NCI-H526 treated with DMSO at 0.1 percent for 48 hours (cell line): ENCODE measurements around the gene GIPC3.
"Not testable (repeated sequence)": the region's sequence is repeated elsewhere in the genome, so short reads cannot be mapped to it uniquely, and the experiment has no call there.

Experiments
- DNase-seq: peaks from one replicate; lab custom pipeline; 2025; lab: John Stamatoyannopoulos, UW

GIPC3 gene

GRCh38 chr19:3618811-3619630 is 33.7 kb downstream of the GIPC3 start:
- no peak for DNase-seq

- no peak for DNase-seq
Observed at GRCh38 chr19:3619631-3620012, 34.3 kb downstream of the GIPC3 start.

- no peak for DNase-seq
Observed at GRCh38 chr19:3620145-3620816, 35.0 kb downstream of the GIPC3 start.

GRCh38 chr19:3620817-3621547 is 35.7 kb downstream of the GIPC3 start:
- DNase-seq: no peak

- DNase-seq: no peak
Observed at GRCh38 chr19:3621689-3622088, 36.4 kb downstream of the GIPC3 start.

GRCh38 chr19:3622224-3622623 is 36.9 kb downstream of the GIPC3 start:
- DNase-seq: no peak

GRCh38 chr19:3623716-3624115 is 38.4 kb downstream of the GIPC3 start:
- DNase-seq: no peak

GRCh38 chr19:3625996-3626472 is 40.8 kb downstream of the GIPC3 start:
- no peak for DNase-seq

- DNase-seq: peak; percentile 86
Observed at GRCh38 chr19:3626473-3627350, 41.4 kb downstream of the GIPC3 start, which contains the start of gene CACTIN. TSS of gene CACTIN (minus strand) at chr19:3626790. CDS start at chr19:3626762, 28 bp downstream.

- no peak for DNase-seq
Observed at GRCh38 chr19:3627351-3627723, 42.1 kb downstream of the GIPC3 start.

GRCh38 chr19:3628766-3629165 is 43.5 kb downstream of the GIPC3 start:
- DNase-seq: not testable (repeated sequence)

GRCh38 chr19:3631053-3631861 is 46.0 kb downstream of the GIPC3 start:
- DNase-seq: no peak

GRCh38 chr19:3632098-3632497 is 46.8 kb downstream of the GIPC3 start:
- no peak for DNase-seq

GRCh38 chr19:3632739-3633558 is 47.7 kb downstream of the GIPC3 start:
- no peak for DNase-seq

GRCh38 chr19:3633559-3633988 is 48.3 kb downstream of the GIPC3 start:
- no peak for DNase-seq

- DNase-seq: no peak
Observed at GRCh38 chr19:3634496-3635045, 49.3 kb downstream of the GIPC3 start.

GRCh38 chr19:3636506-3636905 is 51.2 kb downstream of the GIPC3 start:
- DNase-seq: no peak

- no peak for DNase-seq
Observed at GRCh38 chr19:3636962-3637361, 51.7 kb downstream of the GIPC3 start.

GRCh38 chr19:3637621-3638020 is 52.3 kb downstream of the GIPC3 start:
- DNase-seq: no peak
